Embryonic facial prominence (tissue), 1 donor: ENCODE results near the gene PYDC1.
"Not testable (repeated sequence)": the region's sequence is repeated elsewhere in the genome, so short reads cannot be mapped to it uniquely, and the experiment has no call there.

Experiments
- DNase-seq: peaks from one replicate; pipeline ENCODE4 v3.0.0-alpha.2; 2016; ENCODE audit errors: extremely low spot score

PYDC1 gene

DNA sequence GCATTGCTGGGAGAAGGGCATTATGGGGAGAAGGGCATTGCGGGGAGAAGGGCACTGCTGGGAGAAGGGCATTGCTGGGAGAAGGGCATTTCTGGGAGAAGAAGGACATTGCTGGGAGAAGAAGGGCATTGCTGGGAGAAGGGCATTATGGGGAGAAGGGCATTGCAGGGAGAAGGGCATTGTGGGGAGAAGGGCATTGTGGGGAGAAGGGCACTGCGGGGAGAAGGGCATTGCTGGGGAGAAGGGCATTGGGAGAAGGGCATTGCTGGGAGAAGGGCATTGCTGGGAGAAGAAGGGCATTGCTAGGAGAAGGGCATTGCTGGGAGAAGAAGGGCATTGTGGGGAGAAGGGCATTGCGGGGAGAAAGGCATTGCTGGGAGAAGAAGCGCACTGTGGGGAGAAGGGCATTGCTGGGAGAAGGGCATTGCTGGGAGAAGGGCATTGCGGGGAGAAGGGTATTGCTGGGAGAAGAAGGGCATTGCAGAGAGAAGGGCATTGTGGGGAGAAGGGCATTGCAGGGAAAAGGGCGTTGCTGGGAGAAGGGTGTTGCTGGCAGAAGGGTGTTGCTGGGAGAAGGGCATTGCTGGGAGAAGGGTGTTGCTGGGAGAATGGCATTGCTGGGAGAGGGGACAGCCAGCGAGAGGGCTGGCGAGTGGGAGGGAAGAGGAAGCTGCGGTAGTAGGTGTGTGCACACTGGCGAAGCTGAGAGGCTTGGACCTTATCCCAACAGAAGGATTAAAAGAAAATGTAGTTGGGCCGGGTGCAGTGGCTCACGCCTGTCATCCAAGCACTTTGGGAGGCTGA lies 4.6 kb upstream of the PYDC1 start:
- DNase-seq: no peak

DNA sequence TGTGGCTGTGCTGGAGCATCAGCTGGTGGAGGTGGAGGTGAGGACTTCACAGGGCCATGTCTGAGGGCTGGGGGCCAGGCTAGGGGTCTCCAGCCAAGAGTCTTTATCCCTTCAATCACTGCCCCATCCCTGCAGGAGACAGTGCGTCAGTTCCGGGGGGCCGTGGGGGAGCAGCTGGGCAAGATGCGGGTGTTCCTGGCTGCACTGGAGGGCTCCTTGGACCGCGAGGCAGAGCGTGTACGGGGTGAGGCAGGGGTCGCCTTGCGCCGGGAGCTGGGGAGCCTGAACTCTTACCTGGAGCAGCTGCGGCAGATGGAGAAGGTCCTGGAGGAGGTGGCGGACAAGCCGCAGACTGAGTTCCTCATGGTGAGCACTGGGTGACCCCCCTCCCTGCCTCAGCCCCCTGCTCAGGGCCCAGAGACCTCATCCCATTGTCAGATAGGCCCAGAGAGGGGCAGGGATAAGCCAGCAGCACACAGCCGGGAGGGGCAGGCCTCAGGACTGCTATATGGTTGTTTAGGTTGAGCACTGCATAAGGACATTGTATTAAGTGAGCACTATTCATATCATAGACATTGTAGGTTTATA lies 2.3 kb upstream of the PYDC1 start:
- DNase-seq: no peak

DNA sequence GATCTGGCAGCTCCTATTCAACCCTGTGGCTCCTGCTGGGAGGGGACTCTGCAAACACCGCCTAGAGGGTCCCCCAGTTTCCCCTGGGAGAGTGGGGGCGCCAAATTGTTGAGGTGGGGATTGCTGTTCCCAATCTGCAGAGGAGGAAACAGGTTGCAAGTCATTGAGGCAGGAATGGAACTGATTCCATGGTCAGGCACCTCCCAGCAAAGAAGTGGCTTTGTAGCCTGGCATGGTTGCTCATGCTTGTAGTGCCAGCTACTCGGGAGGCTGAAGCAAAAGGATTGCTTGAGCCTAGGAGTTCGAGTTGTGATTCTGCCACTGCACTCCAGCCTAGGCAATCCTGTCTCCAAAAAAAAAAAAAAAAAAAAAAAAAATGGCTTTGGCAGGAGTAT lies 198 bp upstream of the PYDC1 start:
- DNase-seq: no peak

DNA sequence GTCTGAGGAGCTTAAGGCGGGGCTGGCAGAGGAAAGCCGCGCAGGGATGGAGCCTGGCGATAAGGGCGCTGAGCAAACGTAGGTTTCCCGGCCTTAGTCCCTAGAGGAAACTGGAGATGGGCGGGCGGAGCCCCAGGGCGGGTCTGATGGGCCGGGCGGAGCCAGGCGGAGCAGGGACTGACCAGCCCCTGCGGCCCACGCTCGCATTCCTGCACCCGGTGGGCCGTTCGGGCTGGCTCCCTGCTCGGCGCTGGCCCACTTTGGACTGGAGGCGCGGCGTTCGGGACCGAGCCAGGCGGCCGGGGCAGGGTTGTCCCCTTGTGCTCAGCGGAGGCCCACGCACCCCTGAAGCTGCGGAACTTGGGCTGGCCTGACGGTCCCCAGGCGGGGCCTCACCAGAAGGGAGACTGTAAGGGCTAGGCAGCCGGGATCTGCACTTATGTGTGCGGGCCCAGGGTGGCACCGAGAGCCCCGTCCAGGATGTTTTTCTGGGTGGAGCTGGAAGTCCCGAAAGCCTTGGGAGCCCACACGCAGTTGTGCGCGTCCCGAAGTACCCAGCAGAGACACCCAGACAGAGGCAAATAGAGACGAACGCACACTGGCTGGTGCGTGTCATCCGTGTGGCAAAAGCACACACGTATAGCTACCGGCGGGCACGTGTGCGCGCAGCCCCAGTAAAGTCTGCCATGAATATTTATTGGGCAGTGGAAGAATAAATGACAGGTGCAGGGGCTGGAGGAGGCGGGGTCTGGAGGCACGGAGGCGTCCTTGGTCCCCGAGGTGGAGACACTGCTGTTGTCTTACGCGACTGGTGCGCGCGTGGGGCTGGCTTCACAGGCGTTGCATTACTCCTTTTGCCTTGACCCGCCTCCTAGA lies 1.4 kb downstream of the PYDC1 start:
- no peak for DNase-seq

DNA sequence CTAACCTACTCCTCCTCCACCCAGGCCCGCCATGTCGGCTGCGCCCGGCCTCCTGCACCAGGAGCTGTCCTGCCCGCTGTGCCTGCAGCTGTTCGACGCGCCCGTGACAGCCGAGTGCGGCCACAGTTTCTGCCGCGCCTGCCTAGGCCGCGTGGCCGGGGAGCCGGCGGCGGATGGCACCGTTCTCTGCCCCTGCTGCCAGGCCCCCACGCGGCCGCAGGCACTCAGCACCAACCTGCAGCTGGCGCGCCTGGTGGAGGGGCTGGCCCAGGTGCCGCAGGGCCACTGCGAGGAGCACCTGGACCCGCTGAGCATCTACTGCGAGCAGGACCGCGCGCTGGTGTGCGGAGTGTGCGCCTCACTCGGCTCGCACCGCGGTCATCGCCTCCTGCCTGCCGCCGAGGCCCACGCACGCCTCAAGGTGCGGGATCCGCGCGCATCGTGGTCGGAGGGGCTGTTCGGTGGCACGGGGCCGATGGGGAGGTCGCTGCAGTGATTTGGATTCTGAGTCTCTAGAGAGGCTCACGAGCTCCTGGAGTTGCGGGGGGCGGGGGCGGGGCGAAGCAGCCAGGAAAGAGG lies 2.1 kb downstream of the PYDC1 start:
- DNase-seq: no peak

DNA sequence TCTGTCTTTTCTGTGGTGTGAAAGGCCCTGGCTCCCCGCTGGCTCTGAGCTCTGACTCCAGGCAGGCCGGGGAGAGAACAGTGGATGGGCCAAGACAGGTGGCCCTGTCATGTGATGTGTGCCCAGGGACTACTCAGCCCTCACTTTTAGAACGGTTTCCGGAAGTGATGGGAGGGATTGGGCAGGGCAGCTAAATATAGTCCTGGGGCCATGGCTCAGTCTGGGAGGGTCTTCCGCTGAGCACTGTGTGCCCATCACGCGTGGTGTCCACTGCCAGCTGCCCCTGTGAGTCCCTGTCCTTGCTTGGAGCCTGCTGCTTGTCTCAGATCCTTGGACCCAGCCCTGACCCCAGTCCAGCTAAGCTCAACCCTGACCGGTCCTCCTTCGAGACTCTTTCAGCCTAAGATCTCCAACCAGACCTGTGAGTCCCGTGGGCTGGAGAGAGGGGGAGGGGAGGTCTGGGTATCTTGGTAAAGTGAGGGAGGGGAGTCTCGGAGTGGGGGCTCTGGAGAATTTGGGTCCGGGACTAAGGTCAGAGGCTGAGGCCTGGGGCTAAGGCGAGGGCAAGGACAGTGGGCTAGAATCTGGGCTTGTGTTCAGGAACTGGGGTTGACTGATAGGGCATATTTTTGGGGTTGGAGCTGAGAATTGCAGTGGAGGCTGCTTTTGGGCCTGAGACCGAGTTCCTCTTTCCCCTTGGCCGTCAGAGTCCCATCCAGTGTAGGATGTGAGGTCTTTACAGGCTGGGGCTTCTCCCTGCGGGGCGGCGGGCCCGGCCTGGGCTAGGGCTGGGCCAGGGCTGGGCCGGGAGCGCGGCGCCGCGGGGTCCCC lies 2.8 kb downstream of the PYDC1 start, which contains the start of gene TRIM72:
TSS of gene TRIM72 (plus strand) at position 243 of the 831 bp plus-strand sequence. CDS start 620 bp downstream, outside the sequence.
- no peak for DNase-seq

DNA sequence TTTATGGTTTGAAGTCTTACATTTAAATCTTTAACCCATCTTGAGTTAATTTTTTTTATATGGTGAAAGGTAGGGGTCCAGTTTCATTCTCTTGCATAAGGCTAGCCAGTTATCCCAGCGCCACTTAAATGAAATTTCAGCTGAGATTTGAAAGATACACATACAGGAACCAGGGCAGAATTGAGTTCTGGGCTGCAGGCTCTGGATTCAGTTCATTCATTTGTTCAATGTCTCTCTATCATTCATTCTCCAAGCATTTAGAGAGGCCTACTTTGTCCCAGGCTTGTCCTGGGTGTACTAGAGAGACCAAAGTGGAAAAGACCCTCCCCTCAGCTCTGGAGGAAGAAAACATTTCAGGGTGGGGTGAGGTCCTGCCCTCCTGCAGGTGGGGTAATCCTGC lies 3.6 kb downstream of the PYDC1 start:
- no peak for DNase-seq

DNA sequence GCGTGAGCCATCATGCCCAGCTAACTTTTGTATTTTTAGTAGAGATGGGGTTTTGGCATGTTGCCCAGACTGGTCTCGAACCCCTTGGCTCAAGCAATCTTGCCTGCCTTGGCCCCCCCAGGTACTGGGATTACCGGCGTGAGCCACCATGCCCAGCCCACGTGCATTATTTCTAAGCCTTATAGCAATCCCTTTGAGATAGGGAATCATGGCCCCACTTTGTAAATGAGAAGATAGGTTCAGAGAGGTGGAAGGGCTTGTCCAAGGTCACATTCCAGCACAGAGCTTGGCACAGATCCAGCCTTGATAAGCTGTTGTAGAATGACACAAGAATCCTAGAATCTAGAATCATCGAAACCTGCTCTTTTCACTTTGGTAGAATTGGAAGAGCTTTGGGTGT lies 10.2 kb downstream of the PYDC1 start:
- no peak for DNase-seq

DNA sequence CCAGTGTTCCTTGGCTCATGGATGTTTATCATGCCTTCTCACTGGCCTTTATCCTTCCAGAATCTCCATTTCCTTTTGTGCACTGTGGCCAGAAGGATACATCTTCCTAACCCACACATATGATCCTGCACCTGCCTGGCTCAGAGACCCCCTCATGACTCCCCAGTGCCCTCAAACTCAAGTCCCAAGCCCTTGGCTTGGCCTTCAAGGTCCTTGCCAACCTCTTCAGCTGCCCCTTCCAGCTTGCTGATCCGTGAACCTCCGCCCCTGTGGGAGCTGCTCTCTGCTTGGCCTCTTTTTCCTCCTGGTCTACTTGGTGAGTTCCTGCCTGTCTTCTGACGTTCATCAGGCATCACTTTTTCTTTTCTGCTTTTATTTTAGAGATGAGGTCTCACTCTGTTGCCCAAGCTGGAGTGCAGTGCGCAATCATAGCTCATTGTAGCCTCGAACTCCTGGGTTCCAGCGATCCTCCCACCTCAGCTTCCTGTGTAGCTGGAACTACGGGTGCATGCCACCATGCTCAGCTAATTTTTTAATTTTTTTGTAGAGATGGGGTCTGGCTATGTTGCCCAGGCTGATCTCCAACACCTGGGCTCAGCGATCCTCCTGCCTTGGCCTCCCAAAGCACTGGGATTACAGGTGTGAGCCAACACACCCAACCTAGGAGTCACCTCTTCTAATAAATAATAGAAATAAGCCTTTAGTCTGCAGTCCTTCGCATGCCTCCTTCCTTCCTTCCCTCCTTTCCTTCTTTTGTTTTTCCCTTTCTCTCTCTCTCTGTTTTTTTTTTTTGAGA lies 11.9 kb downstream of the PYDC1 start:
- DNase-seq: no peak

DNA sequence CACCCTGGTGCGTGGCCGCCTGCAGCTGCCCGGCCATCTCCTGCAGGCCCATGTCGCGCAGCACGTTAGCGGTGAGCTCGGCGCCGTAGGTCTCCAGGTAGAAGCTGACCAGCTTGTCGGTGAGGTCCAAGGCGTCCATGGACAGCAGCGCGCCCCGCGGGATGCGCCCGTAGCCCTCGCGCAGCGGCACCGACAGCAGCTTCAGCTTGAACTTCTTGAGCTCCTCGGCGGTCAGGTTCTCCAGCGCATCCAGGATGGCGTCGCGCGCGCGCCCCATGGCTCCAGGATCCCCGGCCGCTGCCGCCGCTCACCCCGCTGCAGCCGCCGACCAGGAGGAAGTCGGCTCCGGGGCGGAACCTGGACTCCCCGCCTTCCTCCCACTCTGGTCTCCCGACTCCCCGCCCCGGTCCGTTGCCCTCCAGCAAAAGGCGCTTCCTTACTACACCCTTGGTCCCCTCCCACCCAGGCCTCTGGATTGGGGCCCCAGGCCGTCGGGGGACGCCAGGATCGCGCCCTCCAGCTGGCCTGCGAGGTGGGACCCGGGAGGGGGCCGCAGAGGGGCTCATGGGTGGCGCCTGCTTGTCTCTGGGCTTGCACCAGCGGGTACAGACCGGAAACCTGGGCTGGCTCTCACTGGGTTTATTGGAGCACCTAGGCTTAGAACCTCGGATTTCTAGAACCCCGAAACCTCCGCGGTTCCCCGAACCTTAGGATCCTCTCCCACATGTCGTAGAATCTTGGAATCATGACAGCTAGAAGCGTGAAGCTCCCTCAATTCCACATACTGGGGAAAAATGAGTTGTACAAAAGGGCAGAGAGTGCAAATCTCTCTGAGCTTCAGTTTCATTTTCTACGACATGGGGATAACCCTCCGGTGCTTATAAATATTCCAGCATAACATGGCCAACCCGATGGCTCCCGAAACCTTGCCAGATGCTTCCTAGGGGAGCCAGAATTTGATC lies 14.2 kb downstream of the PYDC1 start, which contains the start of gene PYCARD:
TSS of gene PYCARD (minus strand) at position 347 of the 962 bp plus-strand sequence. CDS start at position 277, 70 bp downstream.
- no peak for DNase-seq

DNA sequence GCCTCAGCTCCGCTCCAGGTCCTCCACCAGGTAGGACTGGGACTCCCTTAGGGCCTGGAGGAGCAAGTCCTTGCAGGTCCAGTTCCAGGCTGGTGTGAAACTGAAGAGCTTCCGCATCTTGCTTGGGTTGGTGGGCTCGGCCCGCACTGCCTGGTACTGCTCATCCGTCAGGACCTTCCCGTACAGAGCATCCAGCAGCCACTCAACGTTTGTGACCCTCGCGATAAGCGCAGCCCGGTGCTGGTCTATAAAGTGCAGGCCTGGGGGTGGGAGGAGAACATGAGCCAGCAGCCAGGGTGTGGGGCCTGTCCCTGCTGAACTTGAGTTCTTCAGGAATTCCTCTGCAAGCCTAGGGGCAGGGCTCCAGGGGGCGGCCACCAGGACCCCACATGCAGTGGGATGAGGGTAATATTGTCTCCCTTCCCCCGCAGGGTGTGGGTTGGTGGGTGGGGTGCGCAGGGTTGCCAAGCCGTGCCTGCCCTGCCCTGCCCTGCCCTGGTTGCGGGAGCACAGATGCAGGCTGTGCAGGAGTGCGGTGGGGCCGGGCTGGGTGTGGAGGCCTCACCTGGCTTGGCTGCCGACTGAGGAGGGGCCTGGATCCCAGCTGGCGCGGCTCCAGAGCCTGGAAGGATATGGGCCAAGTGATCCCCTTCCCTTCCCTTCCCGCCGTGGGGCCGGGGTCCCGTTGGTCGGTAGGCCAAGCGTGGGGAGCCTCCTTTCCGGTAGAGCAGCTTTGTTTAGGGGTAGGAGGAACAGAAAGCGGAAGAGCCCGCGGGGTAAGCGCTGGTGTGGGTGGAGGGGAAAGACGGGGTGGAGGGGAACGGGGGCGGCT lies 15.1 kb downstream of the PYDC1 start:
- DNase-seq: no peak

DNA sequence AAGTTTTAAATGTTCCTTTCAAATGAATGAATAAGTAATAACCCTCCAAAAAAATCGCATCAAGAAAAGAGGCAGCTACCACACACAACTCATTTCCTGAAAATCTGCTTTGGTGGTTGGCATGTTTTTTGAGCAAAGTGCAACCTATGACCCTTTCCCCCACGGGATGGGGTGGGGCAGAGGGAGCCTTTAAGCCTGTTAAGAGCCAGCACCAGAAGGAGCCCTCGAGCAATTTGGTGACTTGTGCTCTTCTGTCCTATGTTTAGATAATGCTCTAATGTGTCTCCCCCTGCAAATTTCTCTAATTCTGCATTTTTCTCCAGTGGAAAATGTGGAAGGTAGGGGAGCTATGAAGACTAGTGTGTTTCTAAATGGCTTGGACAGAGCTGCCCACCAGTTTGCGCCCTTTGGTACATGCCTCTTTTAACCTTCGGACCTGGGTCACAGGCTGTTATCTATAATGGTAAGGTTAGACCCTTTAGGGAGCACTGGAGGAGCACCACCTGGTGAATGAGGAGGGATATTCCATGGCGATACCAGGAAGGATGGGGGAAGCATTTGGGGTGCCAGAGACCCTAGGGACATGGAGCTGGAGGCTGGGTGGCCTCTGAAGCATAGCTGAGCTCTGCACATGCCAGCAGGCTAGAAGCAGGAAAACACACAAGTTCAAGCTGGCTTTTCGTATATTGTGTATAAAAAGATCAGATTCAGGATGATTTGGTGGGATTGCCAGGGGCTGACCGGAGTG lies 15.9 kb downstream of the PYDC1 start:
- no peak for DNase-seq

DNA sequence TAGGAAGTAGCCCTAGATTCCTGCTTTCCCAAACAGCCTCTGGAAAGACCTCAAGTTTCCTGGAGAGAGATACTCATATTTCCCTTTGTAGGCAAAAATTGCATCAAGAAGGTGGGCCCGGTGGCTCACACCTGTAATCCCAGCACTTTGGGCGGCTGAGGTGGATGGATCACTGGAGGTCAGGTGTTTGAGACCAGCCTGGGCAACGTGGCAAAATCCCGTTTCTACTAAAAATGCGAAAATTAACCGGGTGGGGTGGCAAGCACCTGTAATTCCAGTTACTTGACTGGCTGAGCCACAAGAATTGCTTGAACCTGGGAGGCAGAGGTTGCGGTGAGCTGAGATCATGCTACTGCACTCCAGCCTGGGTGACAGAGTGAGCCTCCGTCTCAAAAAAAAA lies 16.8 kb downstream of the PYDC1 start:
- not testable (repeated sequence) for DNase-seq

DNA sequence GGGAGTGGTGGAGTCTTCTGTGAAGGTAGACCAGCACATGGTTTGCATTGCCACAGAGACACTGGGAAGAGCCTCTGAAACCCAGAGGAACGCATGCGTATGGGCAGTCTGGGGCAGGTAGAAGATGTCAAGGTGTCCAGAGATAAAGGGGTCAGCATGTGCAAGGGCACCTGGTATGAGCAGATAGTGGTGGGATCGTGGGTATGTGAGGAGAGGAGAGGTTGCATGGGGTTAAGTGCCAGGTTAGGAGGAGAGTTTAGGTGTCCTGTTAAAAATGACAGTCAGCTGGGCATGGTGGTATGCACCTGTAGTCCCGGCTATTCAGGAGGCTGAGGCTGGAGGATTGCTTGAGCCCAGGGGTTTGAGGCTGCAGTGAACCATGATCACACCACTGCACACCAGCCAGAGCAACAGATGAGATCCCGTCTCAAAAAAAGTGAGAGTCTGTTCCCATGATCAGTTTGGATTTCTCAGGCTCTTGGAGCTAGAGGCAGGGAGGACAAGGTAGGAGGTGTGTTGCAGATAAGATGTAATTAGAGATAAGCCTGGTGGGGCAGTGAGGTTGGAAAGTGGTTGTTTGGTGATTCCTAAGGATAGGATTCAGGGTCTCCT lies 17.4 kb downstream of the PYDC1 start:
- DNase-seq: no peak

DNA sequence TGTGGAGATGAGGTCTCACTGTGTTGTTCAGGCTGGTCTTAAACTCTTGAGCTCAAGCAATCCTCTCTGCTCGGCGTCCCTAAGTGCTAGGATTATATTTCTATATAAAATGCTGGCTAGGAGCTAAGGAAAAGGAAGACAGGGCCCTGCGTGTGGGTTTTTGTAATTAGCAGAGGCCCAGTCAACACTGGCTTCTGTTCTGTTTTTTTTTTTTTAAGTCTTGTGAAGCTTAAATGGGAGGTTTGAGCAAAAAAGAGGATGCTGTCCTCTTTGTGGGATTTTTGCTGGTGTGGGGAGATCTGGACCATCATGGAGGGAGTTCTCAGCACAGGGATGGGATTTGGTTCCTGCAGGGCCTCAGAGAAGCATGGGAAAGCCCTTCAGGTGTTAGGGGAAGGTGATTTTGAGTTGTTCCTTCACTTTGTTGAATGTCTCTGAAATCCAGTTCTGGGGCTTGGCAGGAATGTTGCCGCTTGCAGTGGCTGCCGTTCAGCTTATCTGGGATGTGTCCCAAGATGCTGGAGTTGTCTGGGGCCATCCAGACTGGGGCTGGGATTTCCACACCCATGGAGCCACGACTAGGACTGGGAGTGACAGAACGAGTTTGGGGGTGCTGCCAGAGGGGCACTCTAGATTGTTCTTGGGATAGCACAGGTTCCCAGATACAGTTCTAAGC lies 18.6 kb downstream of the PYDC1 start:
- DNase-seq: no peak

DNA sequence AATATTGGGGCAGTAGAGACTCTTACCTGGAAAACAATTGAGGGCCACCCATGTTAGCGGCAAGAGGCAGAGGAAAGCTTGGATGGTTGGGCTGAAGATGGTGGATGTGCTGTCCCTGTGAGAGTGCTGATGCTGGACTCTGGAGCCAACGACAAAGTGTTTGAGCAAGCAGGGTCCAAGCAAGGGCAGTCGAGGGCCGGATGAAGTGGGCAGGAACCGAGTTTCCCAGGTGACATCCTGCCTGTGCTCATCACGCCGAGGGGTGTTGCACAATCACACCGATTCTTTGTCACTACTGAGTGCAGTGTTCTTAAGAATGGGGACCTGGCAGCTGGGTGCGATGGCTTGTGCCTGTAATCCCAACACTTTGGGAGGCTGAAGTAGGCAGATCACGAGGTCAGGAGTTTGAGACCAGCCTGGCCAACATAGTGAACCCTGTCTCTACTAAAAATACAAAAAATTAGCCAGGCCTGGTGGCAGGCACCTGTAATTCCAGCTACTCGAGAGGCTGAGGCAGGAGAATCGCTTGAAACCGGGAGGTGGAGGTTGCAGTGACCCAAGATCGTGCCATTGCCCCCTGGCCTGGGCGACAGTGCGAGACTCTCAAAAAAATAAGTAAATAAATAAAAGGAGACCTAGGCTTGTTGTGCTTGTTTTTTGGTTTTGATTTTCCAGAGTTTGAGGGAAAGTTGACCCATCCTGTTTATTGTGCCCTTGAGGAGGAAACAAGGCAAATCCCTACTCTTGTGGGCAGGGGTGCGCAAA lies 20.4 kb downstream of the PYDC1 start:
- no peak for DNase-seq
